Left cardiac atrium (tissue), 4 donors: ENCODE data around the gene KCNAB2. TPM values are rescaled to one million over a fixed set of nuclear protein-coding genes. Genes with fewer than 3 reads are reported as not detected.

Source experiments
- ATAC-seq, 2 donors: fragments of 200-7000 bp; cut with Tn5 transposase; one replicate each; pipeline ENCODE4 v1.9.1; 2020; ENCODE audit warnings: mild to moderate bottlenecking in 2 of 2, moderate library complexity in 2 of 2
- DNase-seq: peaks from one replicate; pipeline ENCODE4 v3.0.0-alpha.2; 2020
- intact Hi-C, 2 donors: fragments of 100-400 bp; cut with DNase I; formaldehyde crosslinking; loops; one replicate each; pipeline versions ENCODE4 v1.14.1 to v1.15.1; 2022 to 2023
- total RNA-seq, 2 donors: library from RNA; stranded (reverse); fragmentation: NEBNext Ultra II Directional; extraction: Animal tissue kit (Norgen Biotek cat#: 25700); gene quantifications; one replicate each; pipeline ENCODE4 v1.2.1, GENCODE V29; 2021
- donor health status: DM: no; HTN: yes; CAD: no.
- donor health status: DM: no; HTN: yes; CAD: no; lungs with severe emphysema.
- donor health status: DM: yes; HTN: yes; CAD: no.
- donor health status: Dilated cardiomyopathy.

KCNAB2 gene
- total RNA-seq, 2 donors from 2014 or later = 13.2 to 14.7 TPM

DNA sequence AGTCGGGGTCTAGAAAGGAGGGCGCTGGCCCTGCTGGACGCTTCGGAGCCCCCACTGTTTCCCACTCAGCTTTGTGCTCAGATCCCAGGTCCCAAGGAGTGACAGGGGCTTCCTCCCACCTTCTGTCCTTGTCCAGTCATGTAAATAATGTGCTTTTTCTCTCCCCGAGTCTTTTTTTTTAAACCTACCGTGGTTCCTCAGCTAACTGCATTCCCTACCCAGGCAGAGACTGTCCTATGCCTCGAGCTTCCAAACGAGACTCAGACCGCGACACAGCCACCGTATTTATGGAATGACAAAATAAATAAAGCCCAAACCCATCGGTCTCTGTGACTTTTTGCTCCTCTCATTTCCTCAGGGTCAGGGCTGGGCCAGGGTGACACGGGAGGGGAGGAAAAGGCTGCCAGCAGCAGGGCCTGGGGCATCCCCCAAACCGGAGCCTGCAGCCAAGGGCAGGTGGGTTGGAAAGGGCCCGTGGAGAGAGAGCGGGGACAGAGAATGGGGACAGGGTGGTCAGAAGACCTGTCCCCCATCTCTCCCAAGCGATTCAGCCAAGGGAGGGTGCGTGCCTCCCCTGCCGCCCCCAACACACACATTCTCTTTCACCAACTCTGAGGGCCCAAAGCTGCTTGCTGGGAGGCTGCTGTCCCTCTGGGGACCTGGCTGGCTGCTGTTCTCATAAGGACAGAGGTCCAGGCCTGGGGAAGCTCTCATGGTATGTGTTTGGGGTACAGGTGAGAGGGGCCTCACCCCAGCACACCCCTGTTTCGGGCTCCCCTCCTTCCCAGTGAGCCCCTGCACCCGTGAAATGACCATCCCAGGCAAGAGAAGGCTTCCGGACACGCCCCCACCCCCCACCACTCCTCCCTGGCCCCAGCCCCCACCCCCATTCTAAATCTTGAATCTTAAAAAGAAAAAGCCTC lies 55.4 kb downstream of the KCNAB2 start:
- no peak for DNase-seq
- no peak for ATAC-seq
- intact Hi-C loops = loop anchor here in 1 of 2 donors (10.0 kb wide), 1 partner anchor 144 kb away; the partner anchor contains the start of gene HES3

DNA sequence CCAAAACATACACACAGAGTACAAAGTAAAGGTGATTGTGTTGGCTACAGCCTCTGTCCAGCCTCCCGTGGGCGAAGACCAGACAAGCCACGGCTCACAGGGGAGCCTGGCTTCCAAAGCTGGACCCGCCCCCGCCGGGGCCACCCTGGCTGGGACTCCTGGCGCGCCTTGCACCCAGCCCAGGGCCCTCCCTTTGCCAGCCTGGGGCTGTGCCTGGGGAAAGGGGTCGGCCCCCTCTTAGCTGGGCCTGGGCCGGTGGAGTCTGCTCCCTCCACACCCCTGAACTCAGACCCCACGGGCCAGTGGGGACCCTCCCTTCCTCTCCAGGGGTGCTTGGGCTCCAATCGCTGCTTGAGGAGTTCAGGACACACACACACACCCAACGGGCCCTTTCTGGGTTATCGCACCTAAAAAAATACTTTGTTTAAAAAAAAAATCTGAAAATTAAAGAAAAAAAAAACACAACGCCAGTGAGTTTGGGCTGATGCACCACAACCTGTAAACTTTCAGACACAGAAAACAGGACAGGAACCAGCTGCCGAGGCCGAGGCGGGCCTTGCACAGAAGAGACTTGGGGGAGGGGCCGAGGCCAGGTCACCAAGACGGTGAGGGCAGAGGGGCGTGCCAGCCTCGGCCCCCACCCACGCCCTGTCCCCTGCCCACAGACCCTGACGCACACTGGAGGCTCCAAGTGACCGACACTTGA lies 56.3 kb downstream of the KCNAB2 start:
- intact Hi-C loops = loop anchor here in 1 of 2 donors (10.0 kb wide), 1 partner anchor 143 kb away; the partner anchor contains the start of gene HES3
- ATAC-seq = no peak
- no peak for DNase-seq

DNA sequence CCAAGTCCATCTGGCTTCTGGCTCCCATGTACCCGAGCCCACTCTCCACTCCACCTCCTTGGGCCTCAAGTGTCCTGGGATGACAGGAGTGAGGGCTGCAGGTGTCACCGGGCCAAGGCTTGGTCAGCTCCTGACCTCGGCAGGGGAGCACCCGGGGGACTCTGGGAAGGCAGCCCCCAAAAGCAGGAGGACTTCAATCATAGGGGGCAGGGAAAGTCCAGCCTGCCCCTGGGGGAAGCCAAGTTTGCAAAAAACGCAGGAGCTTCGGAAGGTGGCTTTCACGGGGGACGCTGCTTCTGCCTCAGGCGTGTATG lies 56.8 kb downstream of the KCNAB2 start:
- ATAC-seq = no peak
- DNase-seq = no peak
- intact Hi-C loops = loop anchor here in 1 of 2 donors (10.0 kb wide), 1 partner anchor 142 kb away; the partner anchor contains the start of gene HES3

DNA sequence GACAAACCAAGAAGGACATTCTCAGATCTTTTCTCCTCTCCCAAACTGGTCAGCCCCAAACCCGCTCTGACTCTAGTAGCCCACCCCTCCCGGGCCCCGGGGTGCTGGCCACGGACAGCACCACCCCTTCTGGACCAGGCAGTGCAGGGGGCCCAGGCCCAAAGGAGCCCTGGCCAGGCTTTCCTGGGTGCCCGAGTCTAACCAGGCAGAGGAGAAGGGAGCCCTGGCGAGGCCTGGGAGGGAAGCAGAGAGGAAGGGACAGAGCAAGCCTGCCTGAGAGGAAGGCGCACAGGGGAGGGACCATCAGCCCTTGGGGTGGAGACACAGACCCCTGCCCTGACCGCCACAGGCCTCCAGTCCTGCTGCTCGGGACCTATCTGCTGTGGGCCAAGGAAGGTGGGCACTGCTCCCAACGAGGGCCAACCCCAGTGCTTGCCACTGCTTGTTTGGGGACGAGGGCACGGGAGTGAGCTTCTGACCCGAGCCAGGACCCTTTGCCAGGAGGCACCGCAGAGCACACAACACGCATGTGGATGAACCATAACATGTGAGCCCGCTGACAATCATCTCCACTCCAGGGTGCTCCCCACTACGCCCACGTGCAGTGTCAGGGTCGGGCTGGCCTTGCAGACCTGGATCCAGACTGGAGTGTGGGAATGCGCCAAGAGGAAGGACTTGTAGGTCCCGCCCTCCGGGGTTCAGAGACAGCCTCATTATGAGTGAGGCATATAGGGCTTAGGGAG lies 57.6 kb downstream of the KCNAB2 start:
- intact Hi-C loops = loop anchor here in 1 of 2 donors (10.0 kb wide), 1 partner anchor 142 kb away; the partner anchor contains the start of gene HES3
- no peak for DNase-seq
- ATAC-seq = no peak

DNA sequence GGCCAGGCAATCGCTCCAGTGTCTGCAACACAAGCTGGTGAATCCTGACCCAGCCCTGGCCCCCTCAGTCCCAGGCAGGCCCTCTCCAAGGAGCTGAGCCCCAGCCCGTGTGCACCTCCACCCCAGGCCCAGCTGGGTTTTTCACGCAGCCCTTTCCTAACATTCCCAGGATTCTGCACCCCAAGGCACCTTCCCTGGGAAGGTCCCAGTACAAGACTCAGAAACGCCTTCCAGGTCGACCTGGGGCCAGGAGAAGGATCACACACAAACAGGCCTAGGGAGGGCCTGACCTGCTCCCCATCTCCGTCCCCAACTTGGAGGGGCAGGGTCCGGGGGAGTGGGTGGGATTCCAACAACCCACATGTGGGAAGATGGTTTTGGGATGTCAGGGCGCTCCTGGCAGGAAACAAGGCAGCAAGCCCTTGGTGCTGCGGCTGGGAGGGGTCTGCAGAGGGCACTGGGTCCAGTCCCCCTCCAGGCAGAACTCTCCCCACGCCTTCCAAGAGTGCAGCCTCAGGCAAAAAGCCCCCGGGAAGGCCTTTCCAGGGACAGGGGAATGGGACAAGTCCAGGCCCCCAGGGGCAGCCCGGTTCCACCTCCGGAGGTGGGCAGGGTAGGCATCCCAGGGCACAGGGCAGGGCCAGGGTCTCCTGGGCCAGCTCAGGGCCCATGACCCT lies 58.3 kb downstream of the KCNAB2 start:
- intact Hi-C loops = loop anchor here in 1 of 2 donors (10.0 kb wide), 1 partner anchor 141 kb away; the partner anchor contains the start of gene HES3
- no peak for ATAC-seq

DNA sequence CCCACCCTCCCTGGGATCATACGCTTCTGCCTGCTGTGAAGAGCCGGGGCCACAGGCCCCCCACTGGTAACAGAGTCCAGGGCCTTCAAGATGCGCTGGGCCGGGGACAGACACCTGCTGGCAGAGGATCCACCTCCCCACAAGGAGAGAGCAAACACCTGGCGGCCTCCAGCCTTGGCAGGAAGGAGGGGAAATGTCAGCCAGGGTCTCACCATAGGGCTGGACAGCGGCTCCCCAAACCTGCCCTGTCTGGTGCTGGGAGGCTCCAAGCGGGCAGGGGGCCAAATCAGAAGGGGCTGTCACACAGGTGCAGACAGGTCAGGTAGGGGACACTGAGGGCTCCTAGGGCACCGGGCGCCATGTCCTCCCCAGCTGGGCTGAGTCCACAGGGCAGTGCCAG lies 58.9 kb downstream of the KCNAB2 start:
- ATAC-seq = no peak
- intact Hi-C loops = loop anchor here in 1 of 2 donors (10.0 kb wide), 1 partner anchor 140 kb away; the partner anchor contains the start of gene HES3

More for the DNA sequence above, 58.3 kb downstream of the KCNAB2 start:
- DNase-seq = no peak

DNA sequence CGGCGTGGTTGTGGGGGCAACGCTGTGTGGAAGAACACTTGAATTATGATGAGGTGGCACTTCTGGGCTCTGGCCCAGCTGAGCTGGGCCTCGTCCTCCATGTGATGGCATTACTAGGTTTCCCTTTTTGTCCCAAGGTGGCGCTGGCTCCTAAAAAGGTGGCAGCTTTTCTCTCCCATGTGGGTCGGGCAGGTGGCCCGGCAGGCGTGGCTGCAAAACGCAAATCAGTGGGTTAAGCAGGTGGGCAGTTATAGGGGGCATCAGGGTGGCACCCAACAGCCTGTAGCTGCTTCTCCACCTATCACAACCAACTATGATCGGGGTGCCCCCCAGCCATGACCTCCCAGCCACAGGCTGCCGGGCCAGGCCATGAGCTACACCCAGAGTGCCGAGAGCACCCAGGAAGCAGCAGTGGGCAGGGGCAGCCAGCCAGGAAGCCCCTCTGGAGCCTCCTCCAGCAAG lies 59.6 kb downstream of the KCNAB2 start:
- DNase-seq (no peak), ATAC-seq (no peak)
- intact Hi-C loops = loop anchor here in 1 of 2 donors (10.0 kb wide), 1 partner anchor 140 kb away; the partner anchor contains the start of gene HES3

More for the DNA sequence above, 58.9 kb downstream of the KCNAB2 start:
- DNase-seq = no peak

DNA sequence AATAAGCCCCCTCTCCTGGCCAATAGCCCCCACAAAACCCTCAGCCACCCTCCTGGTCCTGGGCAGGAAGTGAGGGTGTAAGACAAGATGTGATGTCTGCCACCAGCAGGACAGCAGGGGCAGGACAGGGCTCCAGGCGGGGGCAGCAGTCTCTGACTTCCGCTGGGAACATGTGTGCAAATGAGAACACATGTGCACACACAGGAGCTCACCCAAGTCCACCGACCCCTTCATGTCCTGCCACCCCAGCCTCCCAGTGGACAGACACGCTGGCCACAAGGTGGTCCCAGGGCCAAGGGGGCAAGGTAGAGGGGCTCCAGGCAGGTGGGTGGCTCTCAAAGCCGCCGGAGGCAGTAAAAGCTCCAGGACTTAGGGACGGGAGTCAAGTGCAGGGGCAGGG lies 60.1 kb downstream of the KCNAB2 start:
- intact Hi-C loops = loop anchor here in 1 of 2 donors (10.0 kb wide), 1 partner anchor 139 kb away; the partner anchor contains the start of gene HES3
- ATAC-seq = no peak
- DNase-seq = no peak

DNA sequence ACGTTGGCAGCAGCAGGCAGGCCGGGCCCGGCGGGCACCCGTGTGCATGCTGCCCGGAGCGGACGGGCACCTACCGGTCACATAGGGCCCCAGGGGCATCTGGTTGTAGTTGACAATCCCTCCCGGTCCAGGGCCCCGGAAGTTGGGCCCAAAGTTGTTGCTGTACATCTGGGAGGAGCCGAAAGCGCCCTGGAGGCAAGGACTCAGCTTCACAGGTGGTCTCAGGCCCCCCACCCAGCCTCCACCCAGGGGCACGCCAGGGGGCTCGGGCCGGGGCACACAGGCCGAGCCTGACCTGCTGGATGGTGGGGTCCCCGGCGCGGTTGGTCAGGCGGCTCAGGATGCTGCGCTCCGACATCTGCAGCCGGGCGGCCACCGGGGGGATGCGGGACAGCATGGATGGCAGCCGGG lies 60.6 kb downstream of the KCNAB2 start:
- DNase-seq = no peak
- intact Hi-C loops = loop anchor here in 1 of 2 donors (10.0 kb wide), 1 partner anchor 138 kb away; the partner anchor contains the start of gene HES3

DNA sequence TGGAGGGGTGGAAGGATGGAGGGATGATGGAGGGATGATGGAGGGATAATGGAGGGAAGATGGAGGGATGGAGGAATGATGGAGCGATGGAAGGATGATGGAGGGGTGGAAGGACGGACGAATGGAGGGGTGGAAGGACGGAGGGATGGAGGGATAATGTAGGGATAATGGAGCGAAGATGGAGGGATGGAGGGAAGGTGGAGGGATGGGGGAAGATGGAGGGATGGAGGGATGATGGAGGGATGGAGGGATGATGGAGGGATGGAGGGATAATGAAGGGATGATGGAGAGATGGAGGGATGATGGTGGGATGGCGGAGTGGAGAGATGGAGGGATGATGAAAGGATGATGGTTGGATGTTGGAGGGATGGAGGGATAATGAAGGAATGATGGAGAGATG lies 61.3 kb downstream of the KCNAB2 start:
- ATAC-seq (no peak), DNase-seq (no peak)
- intact Hi-C loops = loop anchor here in 1 of 2 donors (10.0 kb wide), 1 partner anchor 138 kb away; the partner anchor contains the start of gene HES3

More for the DNA sequence above, 60.6 kb downstream of the KCNAB2 start:
- ATAC-seq = no peak

DNA sequence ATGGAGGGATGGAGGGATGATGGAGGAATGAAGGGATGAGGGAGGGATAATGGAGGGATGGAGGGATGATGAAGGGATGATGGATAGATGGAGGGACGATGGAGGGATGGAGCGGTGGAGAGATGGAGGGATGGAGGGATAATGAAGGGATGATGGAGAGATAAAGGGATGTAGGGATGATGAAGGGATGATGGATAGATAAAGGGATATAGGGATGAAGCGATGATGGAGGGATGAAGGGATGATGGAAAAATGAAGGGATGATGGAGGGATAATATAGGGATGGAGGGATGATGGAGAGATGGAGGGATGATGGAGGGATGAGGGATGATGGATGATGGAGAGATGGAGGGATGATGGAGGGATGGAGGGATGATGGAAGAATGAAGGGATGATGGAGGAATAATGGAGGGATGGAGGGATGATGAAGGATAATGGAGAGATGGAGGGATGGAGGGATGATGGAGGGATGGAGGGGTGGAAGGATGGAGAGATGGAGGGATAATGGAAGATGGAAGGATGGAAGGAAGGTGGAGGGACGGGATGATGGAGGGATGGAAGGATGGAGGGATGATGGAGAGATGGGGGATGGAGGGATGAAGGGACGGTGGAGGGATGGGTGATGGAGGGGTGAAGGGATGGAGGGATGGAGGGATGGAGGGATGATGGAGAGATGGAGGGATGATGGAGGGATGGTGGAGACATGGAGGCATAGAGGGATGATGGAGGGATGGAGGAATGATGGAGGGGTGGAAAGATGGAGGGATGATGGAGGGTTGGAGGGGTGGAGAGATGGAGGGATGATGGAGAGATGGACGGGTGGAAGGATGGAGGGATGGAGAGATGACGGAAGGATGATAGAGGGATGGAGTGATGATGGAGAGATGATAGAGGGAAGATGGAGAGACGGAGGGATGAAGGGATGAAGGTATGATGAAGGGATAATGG lies 62.0 kb downstream of the KCNAB2 start:
- intact Hi-C loops = loop anchor here in 1 of 2 donors (10.0 kb wide), 1 partner anchor 137 kb away; the partner anchor contains the start of gene HES3
- DNase-seq = no peak
- ATAC-seq = no peak

DNA sequence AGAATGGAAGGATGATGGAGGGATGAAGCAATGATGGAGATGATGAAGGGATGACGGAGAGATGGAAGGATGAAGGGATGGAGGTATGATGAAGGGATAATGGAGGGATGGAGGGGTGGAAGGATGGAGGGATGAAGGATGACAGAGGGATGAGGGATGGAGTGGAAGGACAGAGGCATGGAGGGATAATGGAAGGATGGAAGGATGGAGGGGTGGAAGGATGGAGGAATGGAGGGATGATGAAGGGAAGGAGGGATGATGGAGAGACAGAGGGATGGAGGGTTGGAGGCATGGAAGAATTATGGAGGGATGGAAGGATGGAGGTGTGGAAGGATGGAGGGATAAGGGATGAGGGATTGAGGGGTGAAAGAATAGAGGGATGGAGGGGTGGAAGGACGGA lies 62.8 kb downstream of the KCNAB2 start:
- no peak for DNase-seq
- intact Hi-C loops = loop anchor here in 1 of 2 donors (10.0 kb wide), 1 partner anchor 136 kb away; the partner anchor contains the start of gene HES3
- ATAC-seq = no peak

DNA sequence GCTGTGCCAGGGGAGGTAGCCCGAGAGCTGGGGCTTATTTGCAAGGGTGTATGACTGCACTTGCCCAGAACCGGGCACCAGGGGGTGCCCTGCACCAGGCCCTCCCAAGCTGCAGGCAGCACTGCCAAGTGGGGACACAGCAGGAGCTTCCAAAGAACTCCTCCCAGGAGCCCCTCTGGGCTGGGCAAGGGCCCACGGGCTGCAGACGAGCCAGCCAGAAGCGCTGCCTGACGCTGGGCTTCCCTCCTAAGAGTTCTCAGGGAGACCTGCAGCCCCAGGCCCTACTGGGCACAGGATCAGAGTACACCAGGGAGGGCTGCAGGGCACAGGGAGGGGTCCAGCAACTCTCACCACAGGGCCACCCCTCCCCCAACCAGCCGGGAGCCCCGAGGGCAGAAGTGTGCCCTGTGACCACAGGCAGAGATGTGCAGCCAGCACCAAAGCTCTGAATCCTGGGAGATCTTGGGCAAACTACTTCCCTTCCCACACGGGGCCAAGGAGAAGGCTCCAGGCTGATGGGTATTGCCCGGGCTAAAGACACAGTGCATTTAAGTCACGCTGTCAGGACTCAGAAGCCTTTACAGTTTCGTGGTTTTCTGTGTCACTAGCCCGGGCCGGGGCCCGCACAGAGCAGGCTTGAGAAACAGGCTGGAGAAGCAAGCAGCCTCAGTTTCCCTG lies 63.4 kb downstream of the KCNAB2 start:
- intact Hi-C loops = loop anchor here in 1 of 2 donors (10.0 kb wide), 1 partner anchor 136 kb away; the partner anchor contains the start of gene HES3
- DNase-seq (no peak), ATAC-seq (peak in 1 of 2 donors; percentile 43)

DNA sequence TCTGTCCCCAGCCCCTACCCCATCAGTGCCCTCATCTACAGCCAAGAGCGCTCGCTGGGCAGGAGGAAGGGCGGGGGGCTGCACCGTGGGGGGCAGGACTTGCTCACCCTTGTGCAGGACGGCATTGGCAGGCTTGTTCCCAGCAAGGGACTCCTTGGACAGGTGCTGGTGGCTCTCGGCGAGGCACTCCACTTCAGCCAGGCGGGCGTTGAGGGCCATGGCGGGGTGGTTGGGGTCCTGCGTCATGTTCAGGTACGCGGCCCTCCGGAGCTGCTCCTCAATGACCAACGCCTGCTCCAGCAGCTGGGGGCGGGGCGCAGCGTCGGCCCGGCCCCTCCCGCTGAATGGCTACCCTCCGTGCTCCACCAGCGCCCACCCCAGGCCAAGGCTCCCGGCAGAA lies 64.0 kb downstream of the KCNAB2 start:
- DNase-seq = no peak
- no peak for ATAC-seq

DNA sequence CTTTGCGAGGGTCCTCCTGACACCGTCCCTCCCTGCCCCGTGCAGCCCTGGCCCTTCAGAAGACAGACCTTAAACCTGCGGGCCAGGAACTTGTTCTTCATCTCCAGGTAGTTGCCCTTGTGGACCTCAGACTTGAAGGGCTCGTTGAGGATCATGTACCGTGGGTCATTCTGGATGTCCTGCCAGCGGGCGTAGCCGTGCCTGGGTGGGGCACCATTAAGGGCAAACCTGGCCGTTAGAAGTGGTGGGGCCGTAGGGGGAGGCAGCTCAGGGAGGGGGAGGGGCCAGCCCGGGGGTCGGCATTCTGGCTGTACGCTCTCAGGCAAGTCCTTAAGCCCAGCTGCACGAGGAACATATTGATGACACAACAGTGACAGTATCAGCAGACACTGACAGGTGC lies 64.6 kb downstream of the KCNAB2 start:
- no peak for DNase-seq
- intact Hi-C loops = no loop called here
- ATAC-seq = no peak

More for the DNA sequence above, 64.0 kb downstream of the KCNAB2 start:
- intact Hi-C loops = loop anchor here in 1 of 2 donors (10.0 kb wide), 1 partner anchor 135 kb away; the partner anchor contains the start of gene HES3

DNA sequence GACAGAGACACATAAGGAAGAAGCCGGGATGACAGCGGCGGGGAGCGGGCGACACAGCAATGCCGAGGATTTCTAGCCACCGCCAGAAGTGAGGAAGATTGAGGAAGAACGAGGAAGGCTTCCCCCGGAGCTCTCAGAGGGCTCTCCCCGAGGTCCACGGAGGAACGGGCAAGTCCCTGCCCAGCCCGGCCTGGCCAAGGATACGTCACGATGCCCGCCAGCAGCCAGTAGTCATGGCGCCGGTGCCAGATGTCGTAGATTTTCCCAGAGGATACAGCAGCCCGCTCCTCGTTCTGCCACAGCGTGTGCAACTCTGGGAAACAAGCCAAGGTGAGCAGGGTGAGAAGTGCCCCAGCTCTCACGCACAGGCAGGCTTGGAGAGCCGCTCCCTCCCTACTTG lies 65.9 kb downstream of the KCNAB2 start:
- ATAC-seq = no peak
- DNase-seq = no peak
- intact Hi-C loops = no loop called here
